ENCODE measurements around the gene PEPD. TPM values are rescaled to one million over a fixed set of nuclear protein-coding genes. Genes with fewer than 3 reads are reported as not detected.

PEPD gene
- polyA plus RNA-seq, 1 donor from 2014 or later = 43.9 TPM

DNA sequence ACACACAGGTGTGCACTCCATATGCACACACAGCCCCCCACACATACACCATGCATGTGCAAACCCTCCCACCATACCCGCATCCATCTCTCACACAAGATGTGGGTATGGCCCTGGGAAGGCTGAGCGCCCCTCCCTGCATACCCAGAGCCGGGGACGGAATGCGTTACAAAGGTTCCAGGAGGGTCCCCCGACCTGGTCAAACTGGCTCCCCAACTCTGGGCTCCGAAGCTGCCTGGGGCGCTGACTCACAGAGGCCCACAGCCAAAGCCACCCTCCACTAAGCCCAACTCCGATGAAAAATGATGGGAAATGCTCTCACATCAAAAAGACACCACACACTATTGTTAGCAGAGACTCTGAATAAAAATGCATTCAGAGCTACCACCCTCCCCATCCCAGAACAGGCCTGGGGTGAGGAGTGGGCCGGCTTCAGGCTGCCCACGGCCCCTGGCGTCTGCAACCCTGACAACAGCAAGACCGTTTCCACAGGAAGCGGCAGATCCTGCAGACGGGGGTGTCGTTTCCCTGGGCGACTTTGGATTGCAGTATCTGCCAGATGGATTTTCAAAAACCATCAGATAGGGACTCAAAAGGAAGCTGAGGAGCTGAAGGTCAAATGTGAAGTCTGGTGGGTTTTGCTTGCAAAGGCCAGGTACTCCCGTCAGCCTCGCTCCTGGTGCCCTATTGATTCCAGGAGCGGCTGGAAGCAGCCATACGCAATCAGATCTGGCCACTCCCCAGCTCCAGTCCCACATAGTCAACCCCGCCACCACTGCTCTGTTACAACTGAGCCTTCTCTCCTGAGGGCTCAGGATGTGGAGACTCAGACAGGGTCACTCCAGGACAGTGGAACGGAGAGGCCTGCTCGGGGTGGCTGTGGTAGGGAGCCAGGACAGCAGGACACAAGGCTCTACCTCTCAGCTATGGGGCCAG lies 14.3 kb downstream of the PEPD start:
- H3K4me3 ChIP-seq (ENCODE audit: low read length) = no peak overlapping the region
- no peaks in the 10 kb centered on the region for H3F3A ChIP-seq (ENCODE audit: insufficient read depth, low read length, poor library complexity, severe bottlenecking)
- no peak overlapping the region for H2AFZ ChIP-seq (ENCODE audit: low read depth, low read length)
- TF ChIP-seq, protein P1, sequence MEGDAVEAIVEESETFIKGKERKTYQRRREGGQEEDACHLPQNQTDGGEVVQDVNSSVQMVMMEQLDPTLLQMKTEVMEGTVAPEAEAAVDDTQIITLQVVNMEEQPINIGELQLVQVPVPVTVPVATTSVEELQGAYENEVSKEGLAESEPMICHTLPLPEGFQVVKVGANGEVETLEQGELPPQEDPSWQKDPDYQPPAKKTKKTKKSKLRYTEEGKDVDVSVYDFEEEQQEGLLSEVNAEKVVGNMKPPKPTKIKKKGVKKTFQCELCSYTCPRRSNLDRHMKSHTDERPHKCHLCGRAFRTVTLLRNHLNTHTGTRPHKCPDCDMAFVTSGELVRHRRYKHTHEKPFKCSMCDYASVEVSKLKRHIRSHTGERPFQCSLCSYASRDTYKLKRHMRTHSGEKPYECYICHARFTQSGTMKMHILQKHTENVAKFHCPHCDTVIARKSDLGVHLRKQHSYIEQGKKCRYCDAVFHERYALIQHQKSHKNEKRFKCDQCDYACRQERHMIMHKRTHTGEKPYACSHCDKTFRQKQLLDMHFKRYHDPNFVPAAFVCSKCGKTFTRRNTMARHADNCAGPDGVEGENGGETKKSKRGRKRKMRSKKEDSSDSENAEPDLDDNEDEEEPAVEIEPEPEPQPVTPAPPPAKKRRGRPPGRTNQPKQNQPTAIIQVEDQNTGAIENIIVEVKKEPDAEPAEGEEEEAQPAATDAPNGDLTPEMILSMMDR (IDR thresholded peaks at IDR 0.05; ENCODE audit: poor library complexity, severe bottlenecking) = no peak
- no peak for TF ChIP-seq EP300 (conservative IDR thresholded peaks at IDR 0.05; ENCODE audit: poor library complexity, severe bottlenecking)
- no peak for TF ChIP-seq SMC3 (conservative IDR thresholded peaks at IDR 0.05; ENCODE audit: poor library complexity)
- TF ChIP-seq RAD21 (conservative IDR thresholded peaks at IDR 0.05) = no peak
- TF ChIP-seq REST (IDR thresholded peaks at IDR 0.05; ENCODE audit: borderline replicate concordance) = no peak
- no peak for TF ChIP-seq TAF1 (IDR thresholded peaks at IDR 0.05; ENCODE audit: low read depth)
- H3K79me2 ChIP-seq (replicated peaks; ENCODE audit: insufficient read depth, low read length) = no peaks in the 10 kb centered on the region
- H4K20me1 ChIP-seq (ENCODE audit: insufficient read depth) = no peaks in the 10 kb centered on the region
- H3K9me3 ChIP-seq (ENCODE audit: low read length) = no peaks in the 10 kb centered on the region
- no peaks in the 10 kb centered on the region for H3K27me3 ChIP-seq (ENCODE audit: insufficient read depth, low read depth, low read length)
- no peak overlapping the region for H3K9ac ChIP-seq (ENCODE audit: low read length)
- H3K27ac ChIP-seq (ENCODE audit: low read length) = no peak overlapping the region
- H3K9me2 ChIP-seq (ENCODE audit: insufficient read depth, low read length) = no peaks in the 10 kb centered on the region
- H3K36me3 ChIP-seq (ENCODE audit: insufficient read depth, low read length) = no peaks in the 10 kb centered on the region
- no peak overlapping the region for H3K4me2 ChIP-seq (ENCODE audit: low read length)

- Histone ChIP-seq H3F3A (ENCODE audit: insufficient read depth, low read length, poor library complexity, severe bottlenecking) (no peaks in the 10 kb centered on the region), H3K36me3 (ENCODE audit: insufficient read depth, low read length) (no peaks in the 10 kb centered on the region), H4K20me1 (ENCODE audit: insufficient read depth) (no peaks in the 10 kb centered on the region), H2AFZ (ENCODE audit: low read depth, low read length) (no peak overlapping the region), H3K9me3 (ENCODE audit: low read length) (no peaks in the 10 kb centered on the region), H3K79me2 (replicated peaks; ENCODE audit: insufficient read depth, low read length) (no peaks in the 10 kb centered on the region), H3K4me3 (ENCODE audit: low read length) (no peak overlapping the region), H3K27me3 (ENCODE audit: insufficient read depth, low read depth, low read length) (no peaks in the 10 kb centered on the region), H3K4me2 (ENCODE audit: low read length) (no peak overlapping the region), H3K9ac (ENCODE audit: low read length) (no peak overlapping the region), H3K27ac (ENCODE audit: low read length) (no peak overlapping the region), H3K9me2 (ENCODE audit: insufficient read depth, low read length) (no peaks in the 10 kb centered on the region)
- TF ChIP-seq RAD21 (conservative IDR thresholded peaks at IDR 0.05) = no peak
- no peak for TF ChIP-seq EZH2 (IDR thresholded peaks at IDR 0.05; ENCODE audit: borderline replicate concordance, insufficient read depth, low read length, poor library complexity, severe bottlenecking)
- TF ChIP-seq EP300 (conservative IDR thresholded peaks at IDR 0.05; ENCODE audit: poor library complexity, severe bottlenecking) = no peak
- TF ChIP-seq POLR2AphosphoS5 (IDR thresholded peaks at IDR 0.05) = no peak
- no peak for TF ChIP-seq REST (IDR thresholded peaks at IDR 0.05; ENCODE audit: borderline replicate concordance)
- no peak for TF ChIP-seq TAF1 (IDR thresholded peaks at IDR 0.05; ENCODE audit: low read depth)
- TF ChIP-seq SMC3 (conservative IDR thresholded peaks at IDR 0.05; ENCODE audit: poor library complexity) = no peak
- no peak for TF ChIP-seq MXI1 (conservative IDR thresholded peaks at IDR 0.05; ENCODE audit: poor library complexity, severe bottlenecking)
- TF ChIP-seq, protein P1 (IDR thresholded peaks at IDR 0.05; ENCODE audit: poor library complexity, severe bottlenecking) = no peak
Observed at GRCh38 chr19:33506498-33506897, 15.1 kb downstream of the PEPD start.
